Mucosa of gallbladder (tissue), 1 donor: ENCODE data around the gene TLN1. TPM values are rescaled to one million over a fixed set of nuclear protein-coding genes. Genes with fewer than 3 reads are reported as not detected.

Experiments
- DNase-seq: peaks from one replicate; pipeline ENCODE4 v3.0.0-alpha.2; 2020; ENCODE audit warnings: low spot score
- total RNA-seq: library from RNA; stranded (reverse); gene quantifications from one replicate; pipeline ENCODE4 v1.2.1, GENCODE V29; 2021
- donor health status: DM: no; HTN: no; CAD: no.

TLN1 gene
- 482 TPM for total RNA-seq

GRCh38 chr9:35732185-35732799 lies at the start of gene TLN1, which contains the start of gene CREB3:
Gene TLN1 (minus strand): TSS chr9:35732195. CDS start chr9:35725694, 6,501 bp downstream.
Gene CREB3 (plus strand): TSS chr9:35732666. CDS start chr9:35732773, 107 bp downstream.
- DNase-seq, result peak; percentile 99

GRCh38 chr9:35781066-35781465 lies 49.1 kb upstream of the TLN1 start:
- DNase-seq, result no peak

- DNase-seq, result no peak
These were observed 46.5 kb upstream of the TLN1 start for GRCh38 chr9:35778496-35778895.

- no peak for DNase-seq
These were observed 44.0 kb upstream of the TLN1 start for GRCh38 chr9:35776018-35776417.

- no peak for DNase-seq
These were observed 43.1 kb upstream of the TLN1 start for GRCh38 chr9:35774907-35775635.

GRCh38 chr9:35771943-35772342 lies 39.9 kb upstream of the TLN1 start:
- no peak for DNase-seq

- no peak for DNase-seq
These were observed 39.5 kb upstream of the TLN1 start for GRCh38 chr9:35771534-35771933.

GRCh38 chr9:35771075-35771433 lies 39.1 kb upstream of the TLN1 start:
- DNase-seq, result no peak

- no peak for DNase-seq
These were observed 37.8 kb upstream of the TLN1 start for GRCh38 chr9:35769763-35770162.

- DNase-seq, result no peak
These were observed 35.5 kb upstream of the TLN1 start for GRCh38 chr9:35767458-35767857.

- no peak for DNase-seq
These were observed 35.0 kb upstream of the TLN1 start for GRCh38 chr9:35766997-35767396.

GRCh38 chr9:35763803-35764202 lies 31.8 kb upstream of the TLN1 start:
- no peak for DNase-seq

- no peak for DNase-seq
These were observed 31.2 kb upstream of the TLN1 start for GRCh38 chr9:35763181-35763580.

GRCh38 chr9:35760651-35761050 lies 28.7 kb upstream of the TLN1 start:
- DNase-seq, result peak; percentile 44

GRCh38 chr9:35759795-35760194 lies 27.8 kb upstream of the TLN1 start:
- DNase-seq, result no peak

- no peak for DNase-seq
These were observed 26.6 kb upstream of the TLN1 start for GRCh38 chr9:35758475-35759050.

GRCh38 chr9:35757892-35758275 lies 25.9 kb upstream of the TLN1 start:
- DNase-seq, result no peak

- no peak for DNase-seq
These were observed 25.4 kb upstream of the TLN1 start for GRCh38 chr9:35757226-35757891.

GRCh38 chr9:35756275-35757225 lies 24.6 kb upstream of the TLN1 start:
- peak; percentile 64 for DNase-seq

- no peak for DNase-seq
These were observed 23.1 kb upstream of the TLN1 start for GRCh38 chr9:35755071-35755470.

GRCh38 chr9:35754264-35754663 lies 22.3 kb upstream of the TLN1 start, which contains the start of gene MSMP:
Gene MSMP (minus strand): TSS chr9:35754276. CDS start chr9:35754129, 147 bp downstream.
- no peak for DNase-seq
